Sigmoid colon (tissue), 7 donors: ENCODE data around the gene C3orf22. TPM values are rescaled to one million over a fixed set of nuclear protein-coding genes. Genes with fewer than 3 reads are reported as not detected.

ENCODE experiments used
- DNase-seq: peaks from one replicate; pipeline ENCODE4 v3.0.0-alpha.2; 2019
- H3K27ac ChIP-seq, 4 donors: fragments of 200-600 bp; sonication (generic); one replicate each; pipeline ENCODE4 v1.5.1; 2016 to 2019; ENCODE audit warnings: mild to moderate bottlenecking in 1 of 4
- H3K27me3 ChIP-seq, 3 donors: fragments of 200-600 bp; sonication (generic); one replicate each; pipeline ENCODE4 v1.5.1; 2019; ENCODE audit warnings: mild to moderate bottlenecking in 1 of 3
- H3K36me3 ChIP-seq, 4 donors: fragments of 200-600 bp; sonication (generic); one replicate each; pipeline ENCODE4 v1.5.1; 2016 to 2019
- H3K4me1 ChIP-seq, 4 donors: fragments of 200-600 bp; sonication (generic); one replicate each; pipeline ENCODE4 v1.5.1; 2017 to 2019
- H3K4me3 ChIP-seq, 4 donors: fragments of 200-600 bp; sonication (generic); one replicate each; pipeline ENCODE4 v1.5.1; 2017 to 2019; ENCODE audit warnings: mild to moderate bottlenecking in 2 of 4, moderate library complexity in 1 of 4
- H3K9me3 ChIP-seq, 4 donors: fragments of 200-600 bp in 3 of 4; sonication (generic) in 3 of 4; one replicate each; pipeline versions ENCODE4 v1.5.1 to v1.6.1; 2013 to 2019
- EP300 ChIP-seq, 4 donors: sonication (generic); formaldehyde crosslinking; IDR thresholded peaks; one replicate each; pipeline ENCODE4 v1.6.1; 2017; ENCODE audit warnings: antibody characterized with exemption in 4 of 4
- POLR2A ChIP-seq, 2 donors: fragments of 450-650 bp; IDR thresholded peaks; one replicate each; pipeline ENCODE4 v1.6.1; 2016; ENCODE audit warnings: antibody characterized with exemption in 2 of 2, mild to moderate bottlenecking in 2 of 2, moderate library complexity in 2 of 2
- POLR2AphosphoS5 ChIP-seq, 4 donors: sonication (generic); formaldehyde crosslinking; IDR thresholded peaks; one replicate each; pipeline ENCODE4 v1.6.1; 2017; ENCODE audit warnings: antibody characterized with exemption in 4 of 4
- WGBS, 2 donors: extraction: QIAGEN DNeasy Blood & Tissue Kit; methylation state at CpG; one replicate each; pipeline ENCODE4 v1.1.7; 2013; 5-methylcytosine and 5-hydroxymethylcytosine counted together
- intact Hi-C: fragments of 100-400 bp; cut with DNase I; formaldehyde crosslinking; loops from one replicate; pipeline ENCODE4 v1.15.1; 2023
- polyA plus RNA-seq, 3 donors: library from polyadenylated mRNA; stranded (reverse); fragments of 200-250 nt; gene quantifications; one replicate each; pipeline ENCODE4 v1.2.3, GENCODE V29; 2013
- total RNA-seq, 4 donors: library from RNA; depleted of rRNA; stranded (reverse); fragments of >200 nt; gene quantifications; one replicate each; pipeline ENCODE4 v1.1.0, GENCODE V29; 2016
- TF ChIP-seq, protein P1 (sequence below), 4 experiments: fragments of 450-650 bp in 3 of 4; fragments of 200-600 bp in 1 of 4; IDR thresholded peaks; one replicate each; pipeline ENCODE4 v1.5.1; 2016 to 2019; ENCODE audit warnings: antibody characterized with exemption in 4 of 4, mild to moderate bottlenecking in 3 of 4, moderate library complexity in 2 of 4
- donor health status: healthy with polysubstance abuse.
- donor health status: Bipolar disorder and iron deficiency.
- donor health status: healthy.

C3orf22 gene
- total and polyA plus RNA-seq, 7 donors = 0.54 TPM; not detected in 6

DNA sequence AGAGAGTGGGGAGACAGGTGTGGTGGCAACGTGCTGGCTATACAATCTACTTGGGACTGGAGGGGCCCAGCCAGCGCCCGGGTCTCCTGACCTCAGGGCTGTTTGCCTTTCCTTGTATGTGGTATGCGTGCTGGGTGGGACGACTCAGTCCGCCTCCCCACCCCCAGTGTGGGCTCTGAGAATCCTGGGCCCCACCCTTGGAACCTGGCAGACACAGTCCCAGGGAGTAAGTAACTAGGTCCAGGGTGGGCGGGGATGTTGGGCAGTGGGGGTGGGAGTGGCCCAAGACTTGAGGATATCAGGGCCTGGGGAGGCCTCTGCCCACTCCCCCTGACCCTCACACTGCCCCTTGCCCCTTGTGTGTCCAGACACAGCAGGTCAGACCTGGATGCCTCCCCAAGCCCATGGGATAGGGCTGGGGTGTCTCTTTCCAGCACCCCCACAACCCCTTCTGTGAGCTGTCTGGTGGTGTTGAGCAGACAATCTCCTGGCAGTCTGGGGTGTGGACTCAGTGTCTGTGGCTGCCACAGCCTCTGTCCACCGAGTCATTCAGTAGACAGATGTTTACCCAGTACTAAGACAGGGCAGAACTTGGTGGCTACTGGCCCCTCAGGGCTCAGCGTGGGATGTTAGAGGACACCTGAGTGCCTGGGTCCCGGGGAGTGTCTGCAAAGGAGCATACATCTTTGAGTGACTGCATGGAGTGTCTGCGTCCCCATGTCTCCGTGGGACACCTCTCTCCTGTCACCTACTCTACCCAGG is 33.5 kb downstream of the C3orf22 start:
- Histone ChIP-seq H3K27ac (no peak overlapping the region), H3K9me3 (no peaks in the 10 kb centered on the region), H3K36me3 (no peaks in the 10 kb centered on the region), H3K4me3 (no peak overlapping the region), H3K4me1 (peaks cover 0 to 15% (median 13%) of the 10 kb centered on the region in 4 donors), H3K27me3 (peaks cover 8 to 34% (median 15%) of the 10 kb centered on the region in 3 donors)
- TF ChIP-seq EP300 (IDR thresholded peaks at IDR 0.05) = no peak
- TF ChIP-seq, protein P1, sequence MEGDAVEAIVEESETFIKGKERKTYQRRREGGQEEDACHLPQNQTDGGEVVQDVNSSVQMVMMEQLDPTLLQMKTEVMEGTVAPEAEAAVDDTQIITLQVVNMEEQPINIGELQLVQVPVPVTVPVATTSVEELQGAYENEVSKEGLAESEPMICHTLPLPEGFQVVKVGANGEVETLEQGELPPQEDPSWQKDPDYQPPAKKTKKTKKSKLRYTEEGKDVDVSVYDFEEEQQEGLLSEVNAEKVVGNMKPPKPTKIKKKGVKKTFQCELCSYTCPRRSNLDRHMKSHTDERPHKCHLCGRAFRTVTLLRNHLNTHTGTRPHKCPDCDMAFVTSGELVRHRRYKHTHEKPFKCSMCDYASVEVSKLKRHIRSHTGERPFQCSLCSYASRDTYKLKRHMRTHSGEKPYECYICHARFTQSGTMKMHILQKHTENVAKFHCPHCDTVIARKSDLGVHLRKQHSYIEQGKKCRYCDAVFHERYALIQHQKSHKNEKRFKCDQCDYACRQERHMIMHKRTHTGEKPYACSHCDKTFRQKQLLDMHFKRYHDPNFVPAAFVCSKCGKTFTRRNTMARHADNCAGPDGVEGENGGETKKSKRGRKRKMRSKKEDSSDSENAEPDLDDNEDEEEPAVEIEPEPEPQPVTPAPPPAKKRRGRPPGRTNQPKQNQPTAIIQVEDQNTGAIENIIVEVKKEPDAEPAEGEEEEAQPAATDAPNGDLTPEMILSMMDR (IDR thresholded peaks at IDR 0.05) = no peak
- TF ChIP-seq POLR2A (IDR thresholded peaks at IDR 0.05) = no peak
- TF ChIP-seq POLR2AphosphoS5 (IDR thresholded peaks at IDR 0.05) = no peak
- 49 to 78% methylated on average over 12 of the region's 12 CpGs for WGBS, 2 donors
- DNase-seq = peak; percentile 49
- intact Hi-C loops = loop anchor here (10.0 kb wide), 2 partner anchors 130 to 1020 kb away; partner anchors contain the start of gene TXNRD3

DNA sequence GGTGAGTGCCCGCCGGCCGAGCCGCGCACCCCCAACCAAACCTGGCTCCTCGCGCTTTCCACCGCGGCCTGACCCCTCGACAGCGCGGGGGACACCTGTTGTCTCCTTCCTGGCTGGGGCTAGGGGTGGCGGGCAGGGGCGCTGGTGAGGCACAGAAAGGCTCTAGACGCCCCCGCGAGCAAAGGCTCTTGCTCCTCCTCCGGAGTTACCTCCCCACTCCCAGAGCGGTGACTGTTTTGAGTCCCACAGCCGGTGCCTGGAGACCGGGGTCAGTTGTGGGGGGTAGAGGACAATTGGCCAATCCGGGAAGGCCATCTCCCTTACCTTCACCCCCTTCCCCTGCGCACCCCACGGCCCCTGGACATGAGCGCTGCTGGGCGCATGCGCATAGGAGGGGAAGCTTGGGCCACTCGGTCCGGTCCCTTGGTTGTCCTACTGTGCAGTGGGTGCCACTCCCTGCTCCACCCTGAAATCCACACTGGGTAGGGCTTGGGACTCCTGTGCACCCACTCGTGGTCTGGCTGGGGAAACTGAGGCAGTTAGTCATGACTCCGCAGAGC is 34.2 kb downstream of the C3orf22 start:
- 3 to 9% methylated on average over 31 of the region's 31 CpGs for WGBS, 2 donors
- Histone ChIP-seq H3K4me1 (peaks cover 0 to 15% (median 13%) of the 10 kb centered on the region in 4 donors), H3K4me3 (peak overlapping the region in 3 of 4 donors; percentile 34 to 43 (median 43)), H3K9me3 (no peaks in the 10 kb centered on the region), H3K27me3 (peaks cover 8 to 34% (median 15%) of the 10 kb centered on the region in 3 donors), H3K36me3 (no peaks in the 10 kb centered on the region), H3K27ac (no peak overlapping the region)
- peak; percentile 64 for DNase-seq
- TF ChIP-seq, protein P1 (IDR thresholded peaks at IDR 0.05) = no peak
- no peak for TF ChIP-seq POLR2AphosphoS5 (IDR thresholded peaks at IDR 0.05)
- TF ChIP-seq EP300 (IDR thresholded peaks at IDR 0.05) = no peak
- TF ChIP-seq POLR2A (IDR thresholded peaks at IDR 0.05) = no peak
- intact Hi-C loops = loop anchor here (10.0 kb wide), 2 partner anchors 130 to 1020 kb away; partner anchors contain the start of gene TXNRD3

- intact Hi-C loops = loop anchor here (10.0 kb wide), 2 partner anchors 131 to 1021 kb away; partner anchors contain the start of gene TXNRD3
- Histone ChIP-seq H3K4me3 (peak within 1 kb of the TSS in 3 of 4 donors; percentile 34 to 43 (median 43)), H3K27me3 (peaks cover 8 to 34% (median 15%) of the 10 kb centered on the region in 3 donors), H3K27ac (no peak within 1 kb of the TSS), H3K36me3 (no peaks in the 10 kb centered on the region), H3K9me3 (no peaks in the 10 kb centered on the region), H3K4me1 (peaks cover 0 to 15% (median 13%) of the 10 kb centered on the region in 4 donors)
- WGBS, 2 donors = 3 to 6% methylated on average over 56 of the region's 56 CpGs
- TF ChIP-seq POLR2A (IDR thresholded peaks at IDR 0.05) (no peak), EP300 (IDR thresholded peaks at IDR 0.05) (no peak), POLR2AphosphoS5 (IDR thresholded peaks at IDR 0.05) (no peak)
- TF ChIP-seq, protein P1 (IDR thresholded peaks at IDR 0.05) = no peak
- DNase-seq = peak; percentile 67
Measured at GRCh38 chr3:126523745-126524428, 34.8 kb downstream of the C3orf22 start, which contains the start of gene CHST13. Gene CHST13, plus strand, starts transcription at chr3:126524155. Its CDS starts 178 bp downstream, at chr3:126524333.

DNA sequence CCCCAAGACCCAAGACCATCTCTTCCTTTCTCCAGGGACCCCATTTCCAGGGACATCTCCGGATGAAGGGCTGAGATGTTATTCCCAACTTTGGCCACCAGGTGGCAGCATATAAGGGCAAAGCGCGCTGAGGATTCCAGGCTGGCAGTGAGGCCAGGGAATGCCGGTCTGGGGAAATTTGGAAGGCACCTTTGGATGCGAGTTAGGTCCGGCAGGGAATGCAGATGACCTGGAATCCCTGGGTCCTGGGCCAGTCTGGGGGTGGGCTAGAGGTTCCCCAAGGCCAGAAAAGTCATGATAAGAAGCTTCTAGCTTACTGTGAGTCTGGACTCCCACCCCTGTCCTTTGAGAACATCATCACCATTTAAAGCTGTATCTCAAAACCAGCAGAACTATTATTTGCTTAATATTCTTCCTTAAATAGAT is 36.4 kb downstream of the C3orf22 start:
- TF ChIP-seq EP300 (IDR thresholded peaks at IDR 0.05) = no peak
- TF ChIP-seq, protein P1 (IDR thresholded peaks at IDR 0.05) = peak; percentile 32 to 92 (median 82)
- Histone ChIP-seq H3K27me3 (peaks cover 8 to 41% (median 15%) of the 10 kb centered on the region in 3 donors), H3K36me3 (no peaks in the 10 kb centered on the region), H3K27ac (no peak overlapping the region), H3K4me3 (no peak overlapping the region), H3K4me1 (peaks cover 0 to 15% (median 13%) of the 10 kb centered on the region in 4 donors), H3K9me3 (no peaks in the 10 kb centered on the region)
- DNase-seq = peak; percentile 71
- 1% methylated on average over 6 of the region's 6 CpGs for whole genome bisulfite sequencing, 2 donors
- intact Hi-C loops = loop anchor here (10.0 kb wide), 2 partner anchors 132 to 1022 kb away; partner anchors contain the start of gene TXNRD3
